ENCODE data around the gene C3orf22. TPM values are rescaled to one million over a fixed set of nuclear protein-coding genes. Genes with fewer than 3 reads are reported as not detected.
"Not testable (repeated sequence)": the region's sequence is repeated elsewhere in the genome, so short reads cannot be mapped to it uniquely, and the experiment has no call there.

The C3orf22 gene, protein sequence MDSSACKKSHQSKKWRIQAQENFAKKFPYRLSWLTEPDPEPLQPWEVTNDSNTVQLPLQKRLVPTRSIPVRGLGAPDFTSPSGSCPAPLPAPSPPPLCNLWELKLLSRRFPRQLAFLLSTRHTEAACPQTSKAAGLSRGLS
- total RNA-seq, result not detected
- polyA plus RNA-seq, result not detected
- total RNA-seq, result 0 reads per million in 6 experiments

DNA sequence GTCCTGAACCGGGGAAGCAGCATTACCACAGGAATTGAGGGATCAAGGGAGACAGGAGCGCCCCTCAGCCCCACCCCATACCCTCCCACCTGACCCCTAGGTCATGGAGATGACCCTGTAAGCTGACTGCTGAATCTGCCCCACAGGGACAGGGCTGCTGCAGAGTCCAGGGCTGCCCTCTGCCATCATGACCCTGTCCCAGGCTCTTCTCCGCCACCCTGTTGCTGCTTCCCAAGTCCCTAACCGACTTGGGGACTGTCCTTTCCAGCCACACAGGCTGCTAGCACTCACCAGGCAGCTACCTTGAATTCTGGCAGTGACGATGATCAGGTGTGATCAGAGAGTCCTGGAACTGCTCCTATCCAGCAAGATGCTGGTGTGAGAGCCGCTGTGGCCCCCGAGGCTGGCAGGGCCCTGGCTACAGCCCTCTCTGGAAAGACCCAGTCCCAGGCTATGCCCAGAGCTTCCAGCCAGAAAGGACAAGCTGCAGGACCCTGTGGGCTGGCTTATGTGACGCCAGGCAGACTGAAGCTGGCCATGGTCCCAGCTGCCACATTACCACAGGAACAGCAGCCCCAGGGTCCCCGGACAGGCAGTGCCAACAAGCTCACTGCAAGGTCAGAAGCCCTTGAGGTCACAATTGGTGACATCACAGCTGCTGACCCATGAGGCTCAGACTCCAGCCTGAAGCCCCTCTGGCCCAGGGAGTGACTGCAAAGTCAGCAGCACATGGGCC lies at the start of gene C3orf22:
C3orf22 (minus strand) TSS at position 597 of the 736 bp plus-strand sequence. CDS start 5,542 bp downstream, outside the sequence.
- no peak for ATAC-seq
- H3K36me3 Mint-ChIP-seq, result peaks cover 0 to 10% (median 0%) of the 10 kb centered on the region in 3 donors
- POLR2A ChIA-PET, result interaction anchor here (0.7 kb wide), 1 partner anchor 35 kb away, joined by 3 read pairs; no protein-coding TSS in a partner anchor
- peaks cover 5 to 23% (median 14%) of the 10 kb centered on the region in 9 donors for H3K9me3 Mint-ChIP-seq
- H3K27ac Mint-ChIP-seq, result no peak within 1 kb of the TSS
- no peak within 1 kb of the TSS for H3K4me3 Mint-ChIP-seq
- H3K4me1 Mint-ChIP-seq, result no peaks in the 10 kb centered on the region
- DNase-seq, result peak in 1 of 10 donors; percentile 56
- H3K27me3 Mint-ChIP-seq, result peaks cover 0 to 11% (median 1%) of the 10 kb centered on the region in 5 donors

DNA sequence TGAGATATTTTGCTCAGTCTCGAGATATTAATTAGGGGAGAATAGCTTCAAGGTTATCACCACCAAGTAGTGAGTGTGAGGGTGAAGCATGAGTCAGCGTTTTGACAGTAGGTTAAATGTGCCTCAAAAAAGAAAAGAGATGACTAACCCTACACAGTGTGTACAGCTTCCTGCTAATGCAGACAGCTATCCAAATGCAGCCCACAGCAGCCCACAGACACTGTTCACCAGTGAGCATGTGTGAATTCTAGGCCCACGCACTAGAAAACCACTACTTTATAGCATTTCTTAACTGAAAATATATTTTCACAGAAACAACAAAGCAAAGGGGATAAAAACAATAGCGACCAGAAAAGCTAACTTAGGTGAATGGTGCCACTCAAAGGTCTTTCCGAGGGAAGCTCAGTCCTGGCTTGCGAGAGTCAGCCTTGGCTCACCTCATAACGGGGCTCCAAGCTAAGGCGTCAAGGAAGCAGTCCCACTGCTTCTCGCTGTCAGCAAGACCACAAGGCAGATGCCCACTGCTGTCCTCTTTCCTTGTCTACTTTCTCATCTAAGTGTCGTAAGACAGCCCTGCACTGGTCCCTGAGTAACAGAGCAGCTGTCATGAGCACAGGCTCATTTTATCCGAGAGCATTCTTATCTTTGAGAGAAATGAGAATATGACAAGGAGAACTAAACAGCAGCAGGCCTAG lies 48.6 kb upstream of the C3orf22 start:
- ATAC-seq (no peak), DNase-seq (peak in 1 of 10 donors; percentile 17)
- H3K4me3 Mint-ChIP-seq, result no peak overlapping the region
- H3K4me1 Mint-ChIP-seq, result peaks cover 3 to 15% (median 7%) of the 10 kb centered on the region in 4 donors
- peaks cover 0 to 2% (median 0%) of the 10 kb centered on the region in 5 donors for H3K27me3 Mint-ChIP-seq
- H3K9me3 Mint-ChIP-seq, result peaks cover 0 to 2% (median 0%) of the 10 kb centered on the region in 9 donors
- peaks cover 48 to 60% (median 57%) of the 10 kb centered on the region in 3 donors for H3K36me3 Mint-ChIP-seq
- H3K27ac Mint-ChIP-seq, result peak overlapping the region in 2 of 10 donors; percentile 37 to 86
- POLR2A ChIA-PET, result no interaction called here

DNA sequence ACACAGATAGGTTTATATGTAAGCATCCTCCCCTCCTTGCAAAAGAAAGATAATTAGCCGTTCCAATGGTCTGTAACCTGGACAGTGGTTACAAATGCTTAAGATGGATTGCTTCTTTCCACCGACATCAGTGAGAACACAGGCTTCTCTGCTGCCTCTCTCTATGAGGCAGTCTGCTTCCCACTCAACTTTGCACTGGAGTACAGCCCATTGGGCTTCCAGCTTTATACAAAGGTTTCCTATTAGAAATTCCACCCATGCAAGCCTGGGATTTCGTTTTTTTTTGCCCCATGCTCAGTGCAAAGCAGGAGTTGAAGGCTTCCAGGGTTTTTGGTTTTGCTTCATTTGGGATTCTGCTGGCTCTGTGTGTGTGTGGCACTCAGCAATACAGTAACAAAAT lies 47.3 kb upstream of the C3orf22 start:
- POLR2A ChIA-PET, result no interaction called here
- Mint-ChIP-seq H3K9me3 (peaks cover 0 to 9% (median 0%) of the 10 kb centered on the region in 9 donors), H3K4me1 (peaks cover 0 to 10% (median under 1%) of the 10 kb centered on the region in 4 donors), H3K4me3 (no peak overlapping the region), H3K27me3 (peaks cover 0 to 2% (median 0%) of the 10 kb centered on the region in 5 donors), H3K36me3 (peaks cover 54 to 60% (median 59%) of the 10 kb centered on the region in 3 donors), H3K27ac (no peak overlapping the region)
- ATAC-seq, result no peak
- DNase-seq, result no peak

DNA sequence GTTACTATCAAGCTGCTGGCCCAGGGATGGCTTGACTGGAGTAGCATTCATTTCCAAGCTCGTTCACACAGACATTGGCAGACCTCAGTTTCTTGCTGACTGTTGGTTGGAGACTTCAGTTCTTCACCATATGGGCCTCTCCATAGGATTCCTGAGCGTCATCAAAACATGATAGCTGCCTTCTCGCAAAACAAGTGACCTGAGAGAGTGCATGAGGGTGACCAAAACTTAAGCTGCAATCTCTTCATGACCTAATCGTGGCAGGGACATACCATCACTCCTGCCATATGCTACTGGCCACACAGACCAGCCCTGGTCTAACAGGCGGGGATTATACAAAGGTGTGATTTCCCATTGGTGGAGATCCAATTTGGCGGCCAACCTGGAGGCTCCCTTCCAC lies 46.0 kb upstream of the C3orf22 start:
- Mint-ChIP-seq H3K27ac (no peak overlapping the region), H3K9me3 (peaks cover 0 to 9% (median 0%) of the 10 kb centered on the region in 9 donors), H3K36me3 (peaks cover 47 to 54% (median 50%) of the 10 kb centered on the region in 3 donors), H3K4me3 (no peak overlapping the region), H3K4me1 (peaks cover 0 to 10% (median under 1%) of the 10 kb centered on the region in 4 donors), H3K27me3 (peaks cover 0 to 3% (median 0%) of the 10 kb centered on the region in 5 donors)
- POLR2A ChIA-PET, result no interaction called here
- no peak for ATAC-seq
- DNase-seq, result no peak

DNA sequence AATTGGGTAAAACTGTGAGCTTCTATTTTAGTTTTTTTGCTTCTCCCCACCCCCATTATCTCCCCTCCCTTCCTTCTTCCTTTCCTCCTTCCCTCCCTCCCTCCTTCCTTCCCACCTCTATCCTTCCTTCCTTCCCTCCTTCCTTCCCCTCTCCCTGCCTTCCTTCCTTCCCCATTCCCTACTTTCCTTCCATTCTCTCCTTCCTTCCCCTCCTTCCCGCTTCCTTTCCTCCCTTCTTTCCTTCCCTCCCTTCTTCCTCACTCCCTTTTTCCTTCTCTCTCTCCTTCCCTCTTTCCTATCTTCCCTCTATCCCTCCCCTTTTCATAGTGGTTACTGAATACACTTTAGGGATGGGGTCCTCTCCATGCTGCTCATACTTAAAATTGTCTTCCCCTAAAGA lies 40.4 kb upstream of the C3orf22 start:
- POLR2A ChIA-PET, result no interaction called here
- no peak overlapping the region for H3K27ac Mint-ChIP-seq

DNA sequence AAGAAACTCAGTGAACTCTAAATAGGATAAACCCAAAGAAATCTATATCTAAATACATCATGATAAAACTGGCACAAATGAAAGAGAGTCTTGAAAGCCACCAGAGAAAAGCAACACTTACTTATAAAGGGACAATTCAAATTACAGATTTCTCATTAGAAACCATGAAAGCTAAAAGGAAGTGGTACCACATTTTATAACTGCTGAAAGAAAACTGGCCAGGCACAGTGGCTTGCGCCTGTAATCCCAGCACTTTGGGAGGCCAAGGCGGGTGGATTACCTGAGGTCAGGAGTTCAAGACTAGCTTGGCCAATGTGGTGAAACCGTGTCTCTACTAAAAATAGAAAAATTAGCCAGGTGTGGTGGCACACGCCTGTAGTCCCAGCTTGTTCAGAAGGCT lies 36.7 kb upstream of the C3orf22 start:
- H3K4me1 Mint-ChIP-seq, H3K27me3 Mint-ChIP-seq, H3K27ac Mint-ChIP-seq, ATAC-seq, H3K4me3 Mint-ChIP-seq, DNase-seq, POLR2A ChIA-PET: not testable (repeated sequence)
- H3K36me3 Mint-ChIP-seq, result peaks cover 3 to 28% (median 24%) of the 10 kb centered on the region in 3 donors
- H3K9me3 Mint-ChIP-seq, result peaks cover 0 to 53% (median 23%) of the 10 kb centered on the region in 9 donors

More for the DNA sequence above, 40.4 kb upstream of the C3orf22 start:
- DNase-seq (no peak), ATAC-seq (no peak)
- Mint-ChIP-seq H3K4me3 (no peak overlapping the region), H3K4me1 (no peaks in the 10 kb centered on the region), H3K9me3 (peaks cover 0 to 23% (median 10%) of the 10 kb centered on the region in 9 donors), H3K36me3 (peaks cover 0 to 37% (median 34%) of the 10 kb centered on the region in 3 donors), H3K27me3 (peaks cover 0 to 5% (median 0%) of the 10 kb centered on the region in 5 donors)

DNA sequence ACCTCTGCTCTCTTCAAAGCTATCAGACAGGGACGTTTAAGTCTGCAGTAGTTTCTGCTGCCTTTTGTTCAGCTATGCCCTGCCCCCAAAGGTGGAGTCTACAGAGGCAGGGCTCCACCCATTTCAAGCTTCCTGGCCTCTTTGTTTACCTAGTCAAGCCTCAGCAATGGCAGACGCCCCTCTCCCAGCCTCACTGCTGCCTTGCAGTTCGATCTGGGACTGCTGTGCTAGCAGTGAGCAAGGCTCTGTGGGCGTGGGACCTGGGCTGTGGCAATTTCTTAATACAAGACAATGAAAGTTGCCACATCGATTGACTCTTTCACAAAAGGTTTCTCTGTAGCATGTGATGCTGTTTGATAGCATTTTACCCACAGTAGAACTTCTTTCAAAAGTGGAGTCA lies 32.8 kb upstream of the C3orf22 start:
- Mint-ChIP-seq H3K27me3 (peaks cover 0 to 12% (median 4%) of the 10 kb centered on the region in 5 donors), H3K36me3 (peaks cover 3 to 45% (median 20%) of the 10 kb centered on the region in 3 donors), H3K9me3 (peaks cover 10 to 86% (median 46%) of the 10 kb centered on the region in 9 donors)
- DNase-seq, H3K4me1 Mint-ChIP-seq, ATAC-seq, H3K27ac Mint-ChIP-seq, POLR2A ChIA-PET, H3K4me3 Mint-ChIP-seq: not testable (repeated sequence)

DNA sequence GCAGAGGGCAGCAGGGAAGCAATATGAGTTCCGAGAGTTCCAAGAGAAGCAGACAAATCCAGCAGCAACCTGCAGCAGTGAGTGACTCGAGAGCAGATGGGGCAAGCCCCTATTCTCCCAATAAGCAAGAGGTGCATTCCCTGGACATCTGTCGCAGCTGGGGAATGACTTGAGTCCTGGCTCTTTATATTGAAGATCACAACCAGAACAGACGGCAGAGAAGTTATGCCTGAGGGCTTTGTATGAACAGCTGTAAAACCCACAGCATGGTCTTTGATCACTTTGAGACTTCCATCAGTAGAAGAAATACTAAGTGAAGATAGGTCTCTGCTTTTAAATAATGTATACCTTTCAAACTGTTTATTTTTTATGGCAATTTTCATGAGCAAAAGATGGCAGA lies 23.6 kb upstream of the C3orf22 start:
- no peak for DNase-seq

DNA sequence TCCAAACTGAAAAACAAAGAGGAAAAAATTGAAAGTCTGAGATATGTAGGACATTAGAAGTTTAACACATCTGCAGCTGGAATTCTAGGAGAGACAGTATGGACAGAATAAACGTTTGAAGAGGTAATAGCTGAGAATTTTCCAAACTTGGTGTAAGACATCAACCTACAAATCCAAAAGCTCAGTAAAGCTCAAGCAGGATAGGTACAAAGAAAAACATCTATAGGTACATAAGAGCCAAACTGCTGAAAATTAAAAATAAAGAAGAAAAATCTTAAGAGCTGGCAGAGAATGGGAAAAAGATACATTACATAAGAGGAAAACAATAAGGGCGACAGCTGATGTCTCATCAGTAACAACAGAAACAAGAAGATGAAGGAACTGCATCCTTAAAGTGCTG lies 22.8 kb upstream of the C3orf22 start:
- POLR2A ChIA-PET, result no interaction called here
- no peak overlapping the region for H3K4me3 Mint-ChIP-seq
- H3K4me1 Mint-ChIP-seq, result peaks cover 0 to 5% (median 0%) of the 10 kb centered on the region in 4 donors
- H3K9me3 Mint-ChIP-seq, result peaks cover 0 to 27% (median 6%) of the 10 kb centered on the region in 9 donors
- no peak overlapping the region for H3K27ac Mint-ChIP-seq
- peaks cover 0 to 10% (median 5%) of the 10 kb centered on the region in 5 donors for H3K27me3 Mint-ChIP-seq
- ATAC-seq (no peak), DNase-seq (no peak)
- no peaks in the 10 kb centered on the region for H3K36me3 Mint-ChIP-seq

More for the DNA sequence above, 23.6 kb upstream of the C3orf22 start:
- Mint-ChIP-seq H3K4me3 (no peak overlapping the region), H3K36me3 (no peaks in the 10 kb centered on the region), H3K27ac (no peak overlapping the region), H3K27me3 (peaks cover 0 to 10% (median 5%) of the 10 kb centered on the region in 5 donors), H3K4me1 (peaks cover 0 to 5% (median 0%) of the 10 kb centered on the region in 4 donors), H3K9me3 (peaks cover 0 to 34% (median 9%) of the 10 kb centered on the region in 9 donors)
- no peak for ATAC-seq
- POLR2A ChIA-PET, result no interaction called here

DNA sequence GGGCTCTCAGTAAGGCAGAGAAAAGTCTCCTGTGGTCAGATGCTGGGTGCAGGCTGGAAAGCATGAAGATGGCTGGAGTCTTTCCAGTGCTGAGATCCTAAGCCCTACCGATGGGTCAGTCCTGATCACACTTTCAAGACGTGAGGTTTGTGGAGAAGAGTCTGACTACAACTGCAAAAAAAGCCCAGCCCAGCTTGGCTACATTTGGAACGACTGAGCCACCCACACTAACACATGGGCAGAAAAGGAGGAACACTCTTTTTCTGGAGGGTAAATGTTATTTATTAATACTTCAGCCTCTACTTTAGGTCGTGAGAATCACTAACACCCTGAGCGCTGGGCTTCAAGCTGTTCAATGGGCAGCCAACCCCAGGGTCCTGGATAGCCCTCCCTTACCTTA lies 22.0 kb upstream of the C3orf22 start:
- ATAC-seq, result no peak
- Mint-ChIP-seq H3K36me3 (no peaks in the 10 kb centered on the region), H3K4me3 (no peak overlapping the region), H3K27me3 (peaks cover 0 to 10% (median 5%) of the 10 kb centered on the region in 5 donors), H3K4me1 (peaks cover 0 to 5% (median 0%) of the 10 kb centered on the region in 4 donors), H3K27ac (no peak overlapping the region), H3K9me3 (peaks cover 0 to 23% (median 6%) of the 10 kb centered on the region in 9 donors)
- no peak for DNase-seq
- POLR2A ChIA-PET, result no interaction called here

DNA sequence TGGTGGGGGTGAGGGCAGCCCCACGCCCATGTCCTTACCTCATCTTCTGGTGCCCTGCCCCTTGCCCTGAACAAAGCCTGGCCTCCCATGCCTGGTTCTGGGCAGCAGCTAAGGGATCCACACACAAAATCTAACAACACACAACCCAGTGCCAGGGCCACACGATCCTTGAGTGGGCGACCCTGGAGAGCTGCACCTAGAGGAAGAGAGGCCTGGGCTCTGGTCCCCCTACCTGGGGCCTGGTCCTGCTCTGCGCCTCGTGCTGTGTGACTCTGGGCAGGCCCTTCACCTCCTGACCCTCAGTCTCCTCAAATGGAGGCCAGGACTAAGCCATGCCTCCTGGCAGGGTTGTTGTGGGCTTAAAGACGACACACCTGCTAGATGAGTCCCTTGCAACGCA lies 20.0 kb upstream of the C3orf22 start:
- POLR2A ChIA-PET, result no interaction called here
- DNase-seq (no peak), ATAC-seq (no peak)
- no peak overlapping the region for H3K27ac Mint-ChIP-seq
- H3K36me3 Mint-ChIP-seq, result no peaks in the 10 kb centered on the region
- H3K27me3 Mint-ChIP-seq, result peaks cover 0 to 10% (median 5%) of the 10 kb centered on the region in 5 donors
- H3K4me1 Mint-ChIP-seq, result peaks cover 0 to 5% (median 0%) of the 10 kb centered on the region in 4 donors
- peaks cover 0 to 7% (median 0%) of the 10 kb centered on the region in 9 donors for H3K9me3 Mint-ChIP-seq
- no peak overlapping the region for H3K4me3 Mint-ChIP-seq

DNA sequence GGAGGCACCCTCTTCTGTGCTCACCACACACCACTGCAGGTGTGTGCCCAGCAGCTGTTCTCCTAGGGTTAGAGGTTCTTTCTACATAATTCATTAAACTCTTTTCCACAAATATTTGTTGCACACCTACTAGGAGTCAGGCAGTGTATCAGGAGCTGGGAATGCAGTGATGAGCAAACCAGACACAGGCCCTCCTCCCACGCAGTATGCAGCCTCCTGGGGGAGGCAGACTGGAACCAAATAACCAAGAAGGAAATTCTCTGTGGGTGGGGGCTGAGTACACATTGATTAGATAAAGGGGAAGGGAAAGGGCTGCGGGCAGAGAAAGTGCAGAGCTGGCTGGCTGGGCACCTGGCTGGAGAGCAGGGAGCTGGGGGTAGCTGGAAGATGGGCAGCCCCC lies 18.5 kb upstream of the C3orf22 start:
- peaks cover 0 to 5% (median 0%) of the 10 kb centered on the region in 4 donors for H3K4me1 Mint-ChIP-seq
- peaks cover 0 to 4% (median 0%) of the 10 kb centered on the region in 9 donors for H3K9me3 Mint-ChIP-seq
- H3K27me3 Mint-ChIP-seq, result peaks cover 0 to 10% (median 5%) of the 10 kb centered on the region in 5 donors
- DNase-seq, result no peak
- no peak overlapping the region for H3K27ac Mint-ChIP-seq
- no peak overlapping the region for H3K4me3 Mint-ChIP-seq
- POLR2A ChIA-PET, result no interaction called here
- no peaks in the 10 kb centered on the region for H3K36me3 Mint-ChIP-seq
- no peak for ATAC-seq

All from naive thymus-derived CD8-positive, alpha-beta T cell (primary cell).